AG04450 (cell line): Measurements from ENCODE around the gene MIF. TPM values are rescaled to one million over a fixed set of nuclear protein-coding genes. Genes with fewer than 3 reads are reported as not detected.
"Not testable (repeated sequence)": the region's sequence is repeated elsewhere in the genome, so short reads cannot be mapped to it uniquely, and the experiment has no call there.

Source experiments
- CTCF ChIA-PET: fragments of 300-600, 350-600 bp; formaldehyde crosslinking; extraction: SDS; loops from one replicate; lab custom pipeline; 2022; ENCODE audit warnings: antibody characterized with exemption, inconsistent platforms; lab: Charles Lee
- POLR2A ChIA-PET: fragments of 350-600 bp; formaldehyde crosslinking; extraction: SDS; loops from one replicate; lab custom pipeline; 2021; ENCODE audit warnings: antibody characterized with exemption, inconsistent platforms; lab: Yijun Ruan, JAX
- DNase-seq: peaks from one replicate; pipeline ENCODE4 v3.0.0-alpha.2; 2011; ENCODE audit warnings: low read depth, low spot score
- H3K27ac ChIP-seq: one replicate; pipeline ENCODE4 v1.5.1; 2012; ENCODE audit warnings: low read depth, low read length, control low read depth
- H3K27me3 ChIP-seq: one replicate; pipeline ENCODE4 v1.6.0; 2012; ENCODE audit warnings: low read length; ENCODE audit not compliant: control insufficient read depth, insufficient read depth
- H3K4me3 ChIP-seq: 2 replicates; pipeline ENCODE4 v1.5.1; 2011; ENCODE audit warnings: mild to moderate bottlenecking, low read depth, low read length, control low read depth
- H3K9me3 ChIP-seq: 2 replicates; pipeline ENCODE4 v1.5.1; 2012; ENCODE audit warnings: low read length; ENCODE audit not compliant: control insufficient read depth, insufficient read depth
- CTCF ChIP-seq: IDR thresholded peaks from 2 replicates; pipeline ENCODE4 v1.5.1; 2011; ENCODE audit warnings: low read depth, low read length, control low read depth, inconsistent platforms
- polyA plus RNA-seq: library from polyadenylated mRNA; depleted of rRNA; stranded (reverse); fragments of >200 nt; gene quantifications from 2 replicates; pipeline ENCODE4 v1.2.3, GENCODE V29; 2011

MIF gene
- polyA plus RNA-seq, 1 experiment: 154 TPM

- no peak for TF ChIP-seq CTCF
- ChIA-PET CTCF (no interaction called here), POLR2A (no interaction called here)
- DNase-seq: no peak
- no peak overlapping the region for H3K4me3 ChIP-seq
- no peak overlapping the region for H3K27ac ChIP-seq
- H3K27me3 ChIP-seq: peaks cover 17% of the 10 kb centered on the region
- no peaks in the 10 kb centered on the region for H3K9me3 ChIP-seq
Observed at GRCh38 chr22:23901600-23901999, 7.4 kb downstream of the MIF start.

GRCh38 chr22:23903328-23903971, 9.3 kb downstream of the MIF start:
- DNase-seq: no peak
- no peaks in the 10 kb centered on the region for H3K9me3 ChIP-seq
- no peak overlapping the region for H3K27ac ChIP-seq
- ChIA-PET POLR2A (no interaction called here), CTCF (interaction anchor here (1.1 kb wide), 1 partner anchor 9 kb away, joined by 5 read pairs; the partner anchor contains the start of gene MIF)
- H3K4me3 ChIP-seq: no peak overlapping the region
- H3K27me3 ChIP-seq: peaks cover 25% of the 10 kb centered on the region
- no peak for TF ChIP-seq CTCF

- no peaks in the 10 kb centered on the region for H3K9me3 ChIP-seq
- peaks cover 25% of the 10 kb centered on the region for H3K27me3 ChIP-seq
- no peak overlapping the region for H3K27ac ChIP-seq
- TF ChIP-seq CTCF: no peak
- CTCF ChIA-PET: interaction anchor here (1.1 kb wide), 1 partner anchor 11 kb away, joined by 5 read pairs; the partner anchor contains the start of gene MIF
- no peak overlapping the region for H3K4me3 ChIP-seq
- POLR2A ChIA-PET: interaction anchor here (1.1 kb wide), 1 partner anchor 9 kb away, joined by 3 read pairs; no protein-coding TSS in a partner anchor
- DNase-seq: no peak
Observed at GRCh38 chr22:23904573-23905254, 10.5 kb downstream of the MIF start.

- no peak for TF ChIP-seq CTCF
- DNase-seq: no peak
- Histone ChIP-seq H3K4me3 (no peak overlapping the region), H3K27me3 (peaks cover 25% of the 10 kb centered on the region), H3K9me3 (no peaks in the 10 kb centered on the region), H3K27ac (no peak overlapping the region)
- ChIA-PET POLR2A (no interaction called here), CTCF (no interaction called here)
Observed at GRCh38 chr22:23906641-23907040, 12.5 kb downstream of the MIF start.

GRCh38 chr22:23907423-23907822, 13.2 kb downstream of the MIF start:
- DNase-seq, H3K4me3 ChIP-seq, CTCF ChIA-PET, H3K27ac ChIP-seq, POLR2A ChIA-PET, H3K9me3 ChIP-seq: not testable (repeated sequence)
- H3K27me3 ChIP-seq: peaks cover 25% of the 10 kb centered on the region
